UCSD-AML1 (cell line): ENCODE measurements around the gene SLC7A4.
"Not testable (repeated sequence)": the region's sequence is repeated elsewhere in the genome, so short reads cannot be mapped to it uniquely, and the experiment has no call there.

Experiments
- DNase-seq: peaks from one replicate; lab custom pipeline; 2025; ENCODE audit not compliant: unreplicated experiment; lab: John Stamatoyannopoulos, UW

SLC7A4 gene

GRCh38 chr22:21022955-21023614, 9.3 kb downstream of the SLC7A4 start:
- no peak for DNase-seq

GRCh38 chr22:21022507-21022906, 9.9 kb downstream of the SLC7A4 start:
- DNase-seq, result no peak

- no peak for DNase-seq
Observed at GRCh38 chr22:21020802-21021429, 11.4 kb downstream of the SLC7A4 start.

GRCh38 chr22:21018314-21018713, 14.0 kb downstream of the SLC7A4 start:
- DNase-seq, result no peak

- no peak for DNase-seq
Observed at GRCh38 chr22:21016644-21017420, 15.5 kb downstream of the SLC7A4 start.

GRCh38 chr22:21015466-21016006, 16.8 kb downstream of the SLC7A4 start:
- DNase-seq, result no peak

- DNase-seq, result peak; percentile 60
Observed at GRCh38 chr22:21014726-21015465, 17.5 kb downstream of the SLC7A4 start, which contains the start of gene P2RX6. TSS of gene P2RX6 (plus strand) at chr22:21015165. CDS start at chr22:21015175, 10 bp downstream.

- peak; percentile 87 for DNase-seq
Observed at GRCh38 chr22:21014202-21014725, 18.1 kb downstream of the SLC7A4 start.

GRCh38 chr22:21013657-21014201, 18.6 kb downstream of the SLC7A4 start:
- DNase-seq, result no peak

- no peak for DNase-seq
Observed at GRCh38 chr22:21012446-21013407, 19.6 kb downstream of the SLC7A4 start.

GRCh38 chr22:21010426-21011113, 21.8 kb downstream of the SLC7A4 start:
- DNase-seq, result no peak

- peak; percentile 34 for DNase-seq
Observed at GRCh38 chr22:21009638-21010425, 22.5 kb downstream of the SLC7A4 start.

GRCh38 chr22:21009208-21009607, 23.2 kb downstream of the SLC7A4 start:
- DNase-seq, result not testable (repeated sequence)

GRCh38 chr22:21003782-21004181, 28.6 kb downstream of the SLC7A4 start:
- DNase-seq, result no peak

GRCh38 chr22:21001601-21002325, 30.6 kb downstream of the SLC7A4 start, which contains the start of gene THAP7:
TSS of gene THAP7 (minus strand) at chr22:21002118. CDS start at chr22:21001911, 207 bp downstream.
- peak; percentile 97 for DNase-seq

- DNase-seq, result no peak
Observed at GRCh38 chr22:21000987-21001600, 31.3 kb downstream of the SLC7A4 start.
